ENCODE data around the gene FGF14.
"Not testable (repeated sequence)": the region's sequence is repeated elsewhere in the genome, so short reads cannot be mapped to it uniquely, and the experiment has no call there.

The FGF14 gene

DNA sequence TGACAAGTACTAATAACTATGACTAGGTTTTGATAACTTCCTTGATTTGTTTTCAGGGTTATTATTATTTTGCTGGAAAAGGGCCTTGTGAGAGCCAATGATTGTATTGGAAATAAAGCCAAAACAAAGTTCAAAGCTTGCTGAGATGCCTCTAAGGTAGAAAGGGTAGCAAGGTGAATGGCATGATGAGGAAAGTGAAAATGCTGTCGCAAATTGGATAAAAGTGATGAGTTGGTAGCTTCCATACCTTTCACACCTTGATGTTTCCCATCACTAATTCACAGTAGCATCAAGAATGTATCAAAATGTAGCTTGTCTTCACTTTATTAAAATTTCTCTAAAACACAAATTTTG is 259.4 kb downstream of the FGF14 start:
- in situ Hi-C loops (cut with HindIII; ENCODE audit: low sequenced_read_pairs): no loop called here
- H3K4me3 ChIP-seq (ENCODE audit: low read depth, low read length): no peak overlapping the region
- TF ChIP-seq, protein P1, sequence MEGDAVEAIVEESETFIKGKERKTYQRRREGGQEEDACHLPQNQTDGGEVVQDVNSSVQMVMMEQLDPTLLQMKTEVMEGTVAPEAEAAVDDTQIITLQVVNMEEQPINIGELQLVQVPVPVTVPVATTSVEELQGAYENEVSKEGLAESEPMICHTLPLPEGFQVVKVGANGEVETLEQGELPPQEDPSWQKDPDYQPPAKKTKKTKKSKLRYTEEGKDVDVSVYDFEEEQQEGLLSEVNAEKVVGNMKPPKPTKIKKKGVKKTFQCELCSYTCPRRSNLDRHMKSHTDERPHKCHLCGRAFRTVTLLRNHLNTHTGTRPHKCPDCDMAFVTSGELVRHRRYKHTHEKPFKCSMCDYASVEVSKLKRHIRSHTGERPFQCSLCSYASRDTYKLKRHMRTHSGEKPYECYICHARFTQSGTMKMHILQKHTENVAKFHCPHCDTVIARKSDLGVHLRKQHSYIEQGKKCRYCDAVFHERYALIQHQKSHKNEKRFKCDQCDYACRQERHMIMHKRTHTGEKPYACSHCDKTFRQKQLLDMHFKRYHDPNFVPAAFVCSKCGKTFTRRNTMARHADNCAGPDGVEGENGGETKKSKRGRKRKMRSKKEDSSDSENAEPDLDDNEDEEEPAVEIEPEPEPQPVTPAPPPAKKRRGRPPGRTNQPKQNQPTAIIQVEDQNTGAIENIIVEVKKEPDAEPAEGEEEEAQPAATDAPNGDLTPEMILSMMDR (IDR thresholded peaks at IDR 0.05; ENCODE audit: low read depth, low read length, missing control alignments): no peak
- DNase-seq (ENCODE audit: low read depth): no peak

DNA sequence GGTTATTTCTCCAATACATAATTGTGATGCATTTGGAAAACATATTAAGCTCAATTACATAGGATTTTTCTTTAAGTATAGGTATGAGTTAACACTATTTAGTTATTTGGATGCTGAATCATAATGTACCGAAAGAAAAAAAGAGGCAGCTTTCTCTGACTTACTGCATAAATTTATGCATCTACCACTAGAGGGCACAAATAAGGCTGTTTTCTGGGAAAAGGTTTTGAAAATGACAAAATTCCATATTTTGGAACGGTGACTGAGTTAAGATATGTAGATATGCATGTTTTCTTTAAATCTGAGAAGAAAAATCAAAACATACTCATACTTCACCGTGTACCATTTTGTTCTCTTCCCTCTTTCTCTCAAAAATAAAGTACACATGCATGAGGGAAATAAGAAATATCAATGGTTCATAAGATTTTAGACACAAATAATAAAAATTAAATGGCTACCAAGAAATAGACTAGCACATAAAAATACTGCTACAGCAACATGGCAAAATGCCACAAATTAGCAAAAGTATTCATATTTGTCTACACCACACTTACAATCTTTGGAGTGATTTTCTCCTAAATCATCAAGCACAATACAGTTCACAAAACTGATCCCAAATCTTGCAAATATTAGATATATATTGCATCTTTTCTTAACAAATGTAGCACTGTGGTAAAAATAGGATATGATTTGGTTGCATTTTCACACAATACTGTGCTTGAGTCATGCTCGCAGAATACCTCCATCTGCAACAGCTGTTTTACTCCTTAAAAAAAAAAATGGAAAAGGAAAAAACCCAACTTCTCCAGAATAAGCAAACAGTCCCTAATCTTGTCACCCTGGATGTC is 260.0 kb downstream of the FGF14 start:
- in situ Hi-C loops (cut with HindIII; ENCODE audit: low sequenced_read_pairs): no loop called here
- TF ChIP-seq, protein P1 (IDR thresholded peaks at IDR 0.05; ENCODE audit: low read depth, low read length, missing control alignments): peak; percentile 55
- no peak overlapping the region for H3K4me3 ChIP-seq (ENCODE audit: low read depth, low read length)
- DNase-seq (ENCODE audit: low read depth): peak; percentile 8

DNA sequence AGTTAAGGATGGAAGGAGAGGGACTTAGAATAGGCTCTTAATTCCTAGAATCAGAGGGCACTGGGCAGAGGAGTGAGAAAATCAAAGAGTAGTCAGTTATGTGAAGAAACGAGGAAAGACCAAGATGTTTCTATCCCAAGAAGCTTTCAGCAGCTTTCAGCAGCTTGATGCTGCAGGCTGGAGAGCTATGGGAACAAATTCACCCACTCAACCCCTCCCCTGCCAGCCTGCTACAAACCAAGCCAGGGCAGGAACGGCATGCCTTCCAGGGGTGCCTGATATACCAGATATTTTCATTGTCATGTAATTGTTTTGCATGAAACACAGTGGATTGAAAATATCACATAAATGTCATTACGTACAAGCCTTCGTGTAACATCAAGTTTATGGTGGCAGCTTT is 262.2 kb downstream of the FGF14 start:
- in situ Hi-C loops (cut with HindIII; ENCODE audit: low sequenced_read_pairs): no loop called here

DNA sequence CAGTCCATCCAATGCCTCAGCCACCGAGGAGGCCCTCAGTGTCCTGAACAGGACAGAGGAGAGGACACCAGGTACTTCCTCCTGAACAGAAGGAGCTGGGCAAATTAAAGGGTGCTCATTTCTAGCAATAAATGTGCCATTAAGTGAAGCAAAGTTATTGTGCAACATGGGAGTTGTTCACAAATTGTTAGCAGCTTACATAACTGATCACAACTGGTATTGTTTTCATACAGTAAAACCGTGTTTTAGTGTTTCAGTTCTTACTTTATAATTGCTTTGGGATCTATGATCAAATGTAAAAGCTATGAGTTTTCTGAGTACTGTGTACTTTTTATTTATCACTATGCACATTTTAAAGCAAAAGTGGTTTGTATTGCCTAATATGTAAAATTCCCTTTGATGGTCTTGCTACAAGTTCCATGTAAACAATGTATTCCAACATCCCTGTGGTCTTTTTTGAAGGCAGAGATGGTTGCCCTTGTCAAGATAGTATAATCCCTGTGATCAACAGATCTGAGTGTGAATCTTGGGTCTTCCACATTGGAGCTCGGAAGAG is 263.1 kb downstream of the FGF14 start:
- in situ Hi-C loops (cut with HindIII; ENCODE audit: low sequenced_read_pairs): no loop called here
- H3K4me3 ChIP-seq (ENCODE audit: low read depth, low read length): no peak overlapping the region
- TF ChIP-seq, protein P1 (IDR thresholded peaks at IDR 0.05; ENCODE audit: low read depth, low read length, missing control alignments): no peak
- DNase-seq (ENCODE audit: low read depth): no peak

More for the DNA sequence above, 262.2 kb downstream of the FGF14 start:
- TF ChIP-seq, protein P1 (IDR thresholded peaks at IDR 0.05; ENCODE audit: low read depth, low read length, missing control alignments): no peak
- no peak for DNase-seq (ENCODE audit: low read depth)
- H3K4me3 ChIP-seq (ENCODE audit: low read depth, low read length): no peak overlapping the region

DNA sequence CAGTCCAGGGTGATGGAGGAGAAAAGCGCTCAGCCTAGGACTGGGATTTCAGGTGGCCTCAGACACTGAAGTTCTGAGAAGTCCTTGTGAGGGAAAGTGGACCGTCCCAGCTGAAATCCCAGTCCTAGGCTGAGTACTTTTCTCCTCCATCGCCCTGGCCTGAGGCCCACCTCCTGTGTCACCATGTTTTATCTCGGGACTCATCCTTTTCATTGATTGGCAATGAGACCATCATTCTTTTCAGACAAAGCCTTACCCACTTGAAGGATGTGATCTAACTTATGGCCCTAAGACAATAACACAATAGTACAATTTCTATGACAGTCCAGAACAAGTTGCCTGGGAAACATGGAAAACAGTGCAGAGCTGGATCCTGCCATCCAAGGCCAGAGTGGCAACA is 263.9 kb downstream of the FGF14 start:
- DNase-seq (ENCODE audit: low read depth); H3K4me3 ChIP-seq (ENCODE audit: low read depth, low read length); in situ Hi-C loops (cut with HindIII; ENCODE audit: low sequenced_read_pairs): not testable (repeated sequence)

DNA sequence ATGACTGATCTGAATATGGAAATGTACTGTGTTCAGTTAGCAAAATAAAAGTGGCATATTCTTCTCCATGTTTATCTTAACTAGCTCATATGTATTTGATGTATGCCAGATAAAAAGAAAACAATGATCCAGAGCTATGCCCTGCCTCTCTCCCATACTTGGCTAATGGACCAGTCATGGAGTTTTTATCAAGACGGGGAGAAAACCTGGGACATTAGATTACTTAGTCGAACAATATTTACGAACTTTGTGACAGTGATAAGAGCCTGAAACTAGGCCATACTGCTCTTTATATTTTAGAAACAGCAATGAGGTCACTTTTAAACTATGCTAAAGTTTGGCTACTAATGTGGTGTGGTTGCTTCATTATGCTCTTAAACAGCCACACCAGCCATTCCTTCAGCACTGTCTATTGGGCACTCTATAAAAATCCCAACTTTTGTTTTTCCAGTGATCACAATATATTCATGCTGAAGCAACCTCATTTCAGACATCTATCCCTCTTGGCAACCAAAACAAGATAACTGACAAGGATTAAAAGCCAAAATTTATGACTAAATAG is 265.0 kb downstream of the FGF14 start:
- in situ Hi-C loops (cut with HindIII; ENCODE audit: low sequenced_read_pairs): no loop called here
- H3K4me3 ChIP-seq (ENCODE audit: low read depth, low read length): no peak overlapping the region
- no peak for DNase-seq (ENCODE audit: low read depth)
- TF ChIP-seq, protein P1 (IDR thresholded peaks at IDR 0.05; ENCODE audit: low read depth, low read length, missing control alignments): no peak

DNA sequence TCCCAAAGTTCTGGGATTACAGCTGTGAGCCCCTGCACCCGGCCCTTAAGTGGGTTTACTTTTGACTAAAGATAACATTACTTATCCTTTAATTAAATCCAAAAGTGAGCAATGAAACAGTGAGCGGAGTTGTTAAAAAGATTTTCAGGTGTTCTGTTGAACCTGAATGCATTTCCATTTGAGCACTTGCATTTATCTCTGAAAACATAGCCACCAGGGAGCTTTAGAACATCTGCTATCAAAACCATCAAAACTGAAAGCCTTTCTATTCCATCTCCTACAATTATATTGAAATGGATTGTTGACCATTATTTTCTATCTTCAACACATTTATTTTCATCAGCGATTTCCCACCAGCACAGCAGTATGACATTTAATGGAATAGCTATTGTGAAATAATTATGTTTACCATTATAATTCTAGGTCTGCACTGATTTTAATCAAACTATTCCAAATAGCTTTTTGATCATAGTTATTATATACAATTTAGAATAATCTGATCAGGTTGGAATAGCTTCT is 269.0 kb downstream of the FGF14 start:
- in situ Hi-C loops (cut with HindIII; ENCODE audit: low sequenced_read_pairs): no loop called here
- DNase-seq (ENCODE audit: low read depth): no peak
- TF ChIP-seq, protein P1 (IDR thresholded peaks at IDR 0.05; ENCODE audit: low read depth, low read length, missing control alignments): no peak
- H3K4me3 ChIP-seq (ENCODE audit: low read depth, low read length): no peak overlapping the region

All from astrocyte of the cerebellum (primary cell).